ENCODE measurements around the gene GRAP.

Gene GRAP

DNA sequence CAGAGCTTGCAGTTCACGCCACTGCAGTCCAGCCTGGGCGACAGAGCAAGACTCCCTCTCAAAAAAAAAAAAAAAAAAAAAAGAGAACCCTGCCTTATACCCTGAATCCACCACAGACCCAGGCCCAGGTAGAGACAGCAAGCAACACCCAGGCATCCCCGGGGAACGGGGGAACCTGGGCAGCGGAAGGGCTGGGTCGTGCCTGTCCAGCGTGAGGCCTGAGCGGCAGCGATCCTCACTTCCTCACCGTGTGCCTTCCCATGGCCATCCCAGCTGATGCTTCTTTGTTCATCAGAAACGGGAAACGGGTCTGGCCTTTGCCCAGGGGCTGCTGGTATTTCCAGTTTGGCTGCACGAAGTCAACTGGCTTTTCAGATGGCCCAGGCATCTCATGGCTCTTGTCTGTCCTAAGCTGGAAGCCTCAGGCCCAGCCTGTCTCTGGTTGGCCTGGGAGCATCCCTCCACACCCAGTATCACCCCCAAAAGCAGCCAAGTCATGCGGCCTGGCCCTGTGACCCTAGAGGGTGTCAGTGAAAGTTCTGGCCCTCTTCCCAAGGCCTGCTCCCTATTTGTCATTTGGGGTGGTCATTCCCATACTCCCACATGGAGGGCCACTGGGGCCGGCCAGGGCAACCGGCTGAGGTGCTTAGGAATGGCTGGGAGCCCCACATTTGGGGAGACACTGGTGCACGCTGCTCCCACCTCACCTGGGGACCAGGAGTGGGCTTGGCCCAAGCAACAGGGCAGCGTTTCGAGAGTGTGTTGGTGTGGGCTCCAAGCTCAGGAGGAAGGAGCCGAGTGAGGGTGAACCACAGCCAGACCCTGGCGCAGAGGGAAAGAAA, 62.3 kb downstream of the GRAP start:
- no peak for DNase-seq (ENCODE audit: low spot score)

DNA sequence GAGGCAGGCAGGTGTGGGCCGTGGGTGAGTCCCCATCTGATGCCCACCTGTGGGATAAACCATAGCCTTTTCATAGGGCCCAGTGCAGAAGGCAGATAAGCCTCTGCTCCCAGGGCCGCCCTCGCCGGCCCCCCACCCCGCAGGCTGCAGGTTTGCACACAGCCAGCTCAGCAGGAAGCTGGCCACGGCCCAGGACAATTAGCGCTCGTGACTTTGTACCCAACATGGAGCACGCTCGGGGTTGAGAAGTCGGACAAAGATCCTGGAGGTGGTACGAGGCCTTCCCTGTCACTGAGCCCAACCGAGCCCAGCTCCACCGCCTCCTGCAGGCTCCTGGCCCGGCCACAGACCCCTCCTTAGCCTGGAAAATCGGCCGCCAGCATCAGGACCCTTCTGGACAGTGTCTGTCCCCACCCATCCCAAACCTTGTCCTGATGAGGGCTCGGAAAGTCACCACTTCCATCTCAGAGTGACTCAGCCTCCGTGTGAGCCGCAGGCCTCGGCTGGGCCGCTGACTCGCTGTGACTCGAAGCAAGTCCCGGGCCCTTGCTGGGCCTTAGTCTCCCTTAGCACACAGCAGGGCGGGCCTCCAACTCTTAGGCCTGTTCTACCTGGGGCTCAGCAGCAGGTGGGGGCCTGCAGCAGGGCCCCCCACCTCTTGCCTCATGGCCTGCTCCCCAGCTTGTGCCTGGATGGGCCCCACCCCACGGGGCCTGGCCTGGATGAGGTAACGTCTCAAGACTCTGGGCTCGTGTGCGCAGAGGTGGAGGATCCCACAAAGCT, 64.9 kb downstream of the GRAP start:
- DNase-seq (ENCODE audit: low spot score) = no peak

GRCh38 chr17:18981335-18981641, 65.5 kb downstream of the GRAP start:
- no peak for DNase-seq (ENCODE audit: low spot score)

- DNase-seq (ENCODE audit: low spot score) = no peak
Measured at GRCh38 chr17:18980682-18981334, 65.9 kb downstream of the GRAP start.

GRCh38 chr17:18978655-18979054, 68.1 kb downstream of the GRAP start:
- DNase-seq (ENCODE audit: low spot score) = no peak

GRCh38 chr17:18978050-18978449, 68.7 kb downstream of the GRAP start:
- no peak for DNase-seq (ENCODE audit: low spot score)

DNA sequence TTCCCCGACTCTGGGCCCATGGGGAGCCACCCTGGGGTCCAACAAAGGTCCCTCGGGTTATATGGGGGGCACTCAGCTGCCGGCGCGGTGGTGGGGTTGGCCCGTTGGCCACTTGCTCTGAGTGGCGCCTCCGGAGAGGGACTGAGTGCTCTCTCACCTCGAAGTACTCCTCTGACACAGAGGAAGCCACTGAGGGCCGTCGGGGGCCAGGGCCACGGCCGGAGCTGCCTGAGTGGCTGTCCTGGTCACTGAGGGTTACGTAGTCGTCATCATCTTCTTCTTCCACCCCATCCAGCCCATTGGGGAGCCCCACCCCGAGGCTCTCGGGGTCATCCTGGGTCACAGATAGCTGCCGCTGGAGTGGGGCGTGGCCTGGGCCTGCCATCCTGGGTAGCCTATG, 69.1 kb downstream of the GRAP start:
- no peak for DNase-seq (ENCODE audit: low spot score)

DNA sequence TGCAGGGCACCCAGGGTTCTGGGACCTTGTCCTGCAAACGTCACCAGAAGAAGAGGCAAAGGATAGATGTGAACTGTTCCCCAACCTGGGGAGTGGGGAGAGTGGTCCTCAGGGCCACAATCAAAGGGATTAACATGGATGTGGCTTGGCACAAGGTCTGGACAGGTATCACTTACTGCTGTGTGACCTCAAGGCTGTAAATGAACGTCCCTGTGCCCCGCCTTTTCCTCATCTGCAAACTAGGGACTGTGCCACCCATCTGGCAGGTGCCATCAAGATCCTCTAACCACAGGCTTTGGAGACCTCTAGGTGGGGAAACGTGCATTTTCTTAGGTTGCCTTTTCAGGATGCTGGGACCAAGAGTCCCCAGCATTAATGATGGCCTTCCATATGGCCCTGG, 69.7 kb downstream of the GRAP start:
- no peak for DNase-seq (ENCODE audit: low spot score)

DNA sequence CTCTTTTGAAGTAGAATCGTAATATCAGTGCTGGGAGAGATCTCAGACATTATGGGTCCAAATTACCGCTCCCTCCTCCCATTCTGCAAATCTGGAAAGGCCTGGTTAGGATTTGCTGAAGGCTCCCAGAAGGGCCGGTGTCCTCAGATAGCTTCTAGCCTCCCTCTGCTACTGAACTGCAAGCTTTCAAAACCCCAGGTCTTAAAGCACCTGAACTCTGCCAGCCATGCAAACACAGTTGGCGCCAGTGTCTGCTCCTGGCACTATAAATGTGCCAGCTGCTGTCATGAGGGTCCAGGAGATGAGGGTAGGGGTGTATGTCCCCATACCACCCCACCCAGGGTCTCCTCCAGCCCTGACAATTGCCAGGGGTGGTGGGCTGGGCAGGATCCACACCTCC, 70.6 kb downstream of the GRAP start:
- DNase-seq (ENCODE audit: low spot score) = no peak

- no peak for DNase-seq (ENCODE audit: low spot score)
Measured at GRCh38 chr17:18975597-18975996, 71.2 kb downstream of the GRAP start.

GRCh38 chr17:18974407-18975149, 72.2 kb downstream of the GRAP start:
- DNase-seq (ENCODE audit: low spot score) = no peak

- DNase-seq (ENCODE audit: low spot score) = no peak
Measured at GRCh38 chr17:18971801-18972200, 75.0 kb downstream of the GRAP start.

Data from germinal center (tissue), 1 donor.